Measurements from ENCODE around the gene ARHGAP4.

ARHGAP4 gene

DNA sequence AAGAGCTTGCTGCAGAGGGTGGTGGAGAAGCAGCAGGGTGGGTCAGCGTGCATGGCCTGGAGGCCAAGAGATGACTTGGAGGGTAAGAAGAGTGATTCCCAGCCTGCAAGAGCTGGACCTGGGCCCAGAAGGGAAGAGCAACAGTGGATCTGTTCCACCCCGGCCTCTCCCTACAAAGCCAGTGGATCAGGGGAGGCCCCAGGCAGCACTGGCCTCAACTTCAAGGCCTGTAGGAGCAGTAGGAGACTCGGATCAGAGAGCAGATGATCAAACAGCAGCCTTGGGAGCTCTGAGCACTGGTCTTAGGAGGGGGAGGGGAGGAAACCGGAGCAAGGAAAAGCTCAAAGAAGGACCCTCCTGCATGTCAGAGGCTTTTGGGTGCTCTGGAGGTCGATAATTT is 47.7 kb downstream of the ARHGAP4 start:
- no peak for DNase-seq

DNA sequence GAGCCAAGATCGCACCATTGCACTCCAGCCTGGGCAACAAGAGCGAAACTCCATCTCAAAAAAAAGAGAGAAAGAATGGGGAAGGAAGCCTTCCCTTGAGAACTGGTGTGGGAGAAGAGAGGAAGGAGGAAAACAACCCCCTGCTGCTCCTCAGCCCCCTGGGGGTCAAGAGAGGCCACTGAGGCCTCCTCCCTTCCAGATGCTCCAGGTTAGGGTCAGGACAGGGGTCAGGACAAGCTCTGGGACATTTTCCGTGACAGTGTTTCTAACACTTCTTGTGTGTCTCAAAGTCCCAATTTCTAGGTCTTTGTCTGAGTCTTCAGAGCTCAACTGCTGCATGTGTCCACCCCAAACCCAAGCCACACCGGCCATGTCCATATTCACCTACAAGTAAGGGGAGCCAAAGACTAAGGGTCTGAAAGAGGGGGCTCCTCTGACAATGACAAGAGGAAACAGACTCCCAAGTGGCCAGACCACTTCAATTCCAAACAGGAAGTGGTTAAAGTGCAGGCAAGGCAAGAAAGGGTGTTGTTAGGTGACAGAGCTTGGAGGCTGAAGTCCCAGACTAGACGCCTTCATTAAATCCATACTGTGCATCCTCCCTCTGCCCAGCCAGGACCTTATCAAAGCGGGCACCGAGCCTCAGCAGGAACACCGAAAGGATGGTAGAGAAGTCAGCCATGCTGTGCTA is 48.3 kb downstream of the ARHGAP4 start:
- no peak for DNase-seq

- no peak for DNase-seq
These were observed 50.0 kb downstream of the ARHGAP4 start for GRCh38 chrX:153876112-153876491.

DNA sequence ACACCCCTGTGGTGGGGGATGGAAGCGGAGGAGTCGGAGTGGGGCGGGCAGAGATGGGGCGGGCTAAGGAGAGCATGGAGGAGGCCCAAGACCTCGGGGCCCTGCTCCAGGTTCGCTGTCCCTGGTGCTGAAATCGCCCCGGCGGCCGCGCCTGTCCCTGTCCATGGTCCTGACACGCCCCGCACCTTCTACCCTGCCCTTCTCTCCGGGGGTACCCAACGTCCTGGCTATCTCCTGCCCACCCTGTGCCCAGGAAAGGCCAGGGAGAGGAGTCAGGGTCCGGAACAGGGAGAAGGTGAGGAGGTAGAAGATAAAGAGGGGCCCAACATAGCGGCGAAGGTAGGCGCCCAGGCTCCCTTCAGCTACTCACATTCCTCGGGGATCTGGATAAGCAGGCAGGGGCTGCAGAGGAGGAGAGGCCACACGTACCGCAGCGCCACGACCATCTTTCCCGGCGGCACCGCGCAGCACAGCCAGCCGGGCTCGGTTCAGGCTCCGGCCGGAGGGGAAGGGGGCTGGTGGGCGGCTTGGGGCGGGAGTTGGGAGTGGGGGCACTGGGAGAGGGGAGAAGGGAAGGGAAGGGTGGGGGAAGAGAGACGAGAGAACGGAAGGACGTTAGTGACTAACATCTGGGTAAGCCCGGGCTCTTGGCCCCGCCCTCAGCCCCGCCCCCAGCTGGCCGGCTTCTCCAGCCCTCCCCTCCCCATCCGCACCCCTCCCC is 50.5 kb downstream of the ARHGAP4 start:
- DNase-seq, result peak in 1 of 2 donors; percentile 6

- no peak for DNase-seq
These were observed 51.5 kb downstream of the ARHGAP4 start for GRCh38 chrX:153874366-153875125.

- no peak for DNase-seq
These were observed 52.0 kb downstream of the ARHGAP4 start for GRCh38 chrX:153874085-153874365.

DNA sequence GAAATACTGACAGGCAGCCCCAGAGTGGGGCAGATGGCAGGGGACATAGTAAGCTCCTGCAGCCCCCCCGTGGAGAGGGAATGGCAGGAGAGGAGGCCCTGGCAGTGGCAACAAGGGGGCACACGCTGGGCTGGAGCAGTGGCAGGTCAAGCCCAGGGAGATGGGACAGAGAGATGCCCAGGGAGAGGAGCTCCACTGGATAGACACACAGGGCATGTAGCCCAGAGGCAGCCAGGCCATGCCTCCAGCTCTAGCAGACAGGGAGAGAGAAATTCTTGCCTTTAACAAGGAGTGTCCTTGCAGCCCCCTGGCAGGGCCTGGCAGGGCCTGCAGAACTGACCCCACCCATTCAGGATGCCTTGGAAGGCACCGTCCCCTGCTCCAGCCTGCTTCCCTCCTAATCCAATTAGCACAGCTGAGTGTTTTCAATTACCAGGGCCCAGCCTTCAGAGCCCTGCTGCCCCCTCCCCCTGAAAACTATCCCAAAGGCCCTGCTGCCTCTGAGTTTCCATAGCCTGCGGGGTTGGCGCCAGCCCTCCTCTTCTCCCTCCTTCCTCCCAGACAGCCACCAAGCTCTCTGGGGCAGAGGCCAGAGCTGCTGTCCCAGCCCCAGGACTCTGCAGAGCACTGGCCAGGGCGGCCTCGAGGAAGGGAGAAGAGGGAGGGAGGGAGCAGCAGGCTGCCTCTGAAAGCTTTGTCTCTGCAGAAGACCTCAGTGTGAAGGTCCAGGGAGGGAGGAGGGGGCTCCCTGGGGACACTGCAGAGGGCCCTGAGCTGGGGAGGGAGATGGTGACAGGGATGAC is 52.6 kb downstream of the ARHGAP4 start:
- DNase-seq, result no peak

DNA sequence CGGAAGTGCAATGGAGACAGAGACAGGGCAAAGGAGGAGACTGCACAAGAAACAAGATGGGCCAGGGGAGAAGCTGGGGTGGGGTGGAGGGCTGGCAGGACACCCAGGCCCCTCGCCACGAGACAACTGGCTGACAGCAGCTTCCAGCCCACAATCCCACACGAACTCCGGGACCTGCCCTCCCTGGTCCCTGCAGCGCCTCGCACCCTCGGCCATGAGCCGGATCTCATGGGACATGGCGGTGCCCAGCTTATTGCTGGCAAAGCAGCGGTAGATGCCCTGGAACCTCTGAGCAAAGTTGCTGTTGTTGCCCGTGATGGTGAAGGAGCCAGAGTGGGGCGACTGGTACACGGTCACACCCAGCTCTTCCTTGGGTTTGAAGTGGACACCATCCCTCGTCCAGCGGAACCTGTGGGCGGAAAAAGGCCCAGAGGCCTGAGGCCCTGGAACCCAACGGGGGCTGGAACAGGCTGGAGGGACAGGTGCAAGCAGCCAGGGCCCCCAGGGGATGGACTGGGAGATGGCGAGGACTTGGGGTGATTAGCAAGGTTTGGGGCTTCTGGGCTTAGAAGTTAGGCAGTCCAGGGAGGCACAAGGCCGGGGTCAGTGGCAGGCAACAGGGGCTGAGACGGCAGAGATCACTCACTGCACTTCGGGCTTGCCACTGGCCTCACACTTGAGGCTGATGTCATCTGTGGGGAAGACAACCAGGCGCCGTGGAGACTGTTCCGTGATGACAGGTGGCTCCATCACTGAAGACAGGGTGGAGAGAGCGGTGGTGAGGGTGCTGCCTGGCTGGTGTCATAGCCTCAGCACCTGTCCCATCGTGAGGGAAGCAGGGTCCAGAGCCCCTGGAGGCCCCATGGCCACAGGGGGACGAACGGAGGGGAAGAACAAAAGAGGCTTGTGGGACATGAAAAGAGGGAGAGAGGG is 53.9 kb downstream of the ARHGAP4 start:
- no peak for DNase-seq

DNA sequence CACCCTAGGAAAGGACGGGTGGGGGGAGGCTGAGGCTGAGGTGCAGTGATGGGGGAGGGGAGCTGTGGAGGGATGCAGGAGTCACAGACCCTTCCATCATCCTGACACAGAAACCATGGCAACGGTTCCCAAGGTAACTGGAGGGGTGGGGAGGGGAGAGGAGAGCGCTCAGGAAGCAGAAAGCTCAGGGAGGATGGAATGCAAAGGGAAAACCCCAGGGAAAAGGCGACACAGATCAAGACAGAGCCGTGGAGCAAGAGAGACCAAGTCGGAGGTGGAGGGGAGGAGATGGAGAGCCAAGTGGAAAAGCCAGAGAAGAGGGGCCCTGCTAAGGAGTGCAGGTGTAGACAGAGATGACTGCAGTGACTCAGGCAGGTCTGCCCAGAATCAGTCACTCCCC is 54.6 kb downstream of the ARHGAP4 start:
- no peak for DNase-seq

GRCh38 chrX:153870791-153871360 is 55.2 kb downstream of the ARHGAP4 start:
- DNase-seq, result no peak

DNA sequence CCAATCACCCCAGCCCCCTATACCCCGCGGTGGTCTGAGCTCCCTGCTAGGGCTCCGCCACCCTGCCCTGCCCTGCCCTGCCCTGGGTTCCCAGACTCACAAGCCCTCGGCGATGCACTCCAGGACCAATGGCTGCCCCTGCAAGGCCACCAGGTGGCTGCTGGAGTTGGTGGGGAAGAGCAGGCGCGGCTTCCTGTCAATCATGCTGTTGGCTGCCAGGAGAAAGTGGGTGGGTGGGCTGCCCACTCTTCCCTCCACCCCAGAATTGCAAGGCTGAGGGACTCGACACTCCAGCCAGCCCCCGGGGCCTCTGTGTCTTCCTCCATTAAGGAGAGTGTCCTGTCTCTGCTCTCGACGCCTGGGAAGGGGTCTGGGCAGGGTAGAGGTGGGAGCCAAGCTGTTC is 55.8 kb downstream of the ARHGAP4 start:
- no peak for DNase-seq

- DNase-seq, result no peak
These were observed 56.4 kb downstream of the ARHGAP4 start for GRCh38 chrX:153869473-153870287.

DNA sequence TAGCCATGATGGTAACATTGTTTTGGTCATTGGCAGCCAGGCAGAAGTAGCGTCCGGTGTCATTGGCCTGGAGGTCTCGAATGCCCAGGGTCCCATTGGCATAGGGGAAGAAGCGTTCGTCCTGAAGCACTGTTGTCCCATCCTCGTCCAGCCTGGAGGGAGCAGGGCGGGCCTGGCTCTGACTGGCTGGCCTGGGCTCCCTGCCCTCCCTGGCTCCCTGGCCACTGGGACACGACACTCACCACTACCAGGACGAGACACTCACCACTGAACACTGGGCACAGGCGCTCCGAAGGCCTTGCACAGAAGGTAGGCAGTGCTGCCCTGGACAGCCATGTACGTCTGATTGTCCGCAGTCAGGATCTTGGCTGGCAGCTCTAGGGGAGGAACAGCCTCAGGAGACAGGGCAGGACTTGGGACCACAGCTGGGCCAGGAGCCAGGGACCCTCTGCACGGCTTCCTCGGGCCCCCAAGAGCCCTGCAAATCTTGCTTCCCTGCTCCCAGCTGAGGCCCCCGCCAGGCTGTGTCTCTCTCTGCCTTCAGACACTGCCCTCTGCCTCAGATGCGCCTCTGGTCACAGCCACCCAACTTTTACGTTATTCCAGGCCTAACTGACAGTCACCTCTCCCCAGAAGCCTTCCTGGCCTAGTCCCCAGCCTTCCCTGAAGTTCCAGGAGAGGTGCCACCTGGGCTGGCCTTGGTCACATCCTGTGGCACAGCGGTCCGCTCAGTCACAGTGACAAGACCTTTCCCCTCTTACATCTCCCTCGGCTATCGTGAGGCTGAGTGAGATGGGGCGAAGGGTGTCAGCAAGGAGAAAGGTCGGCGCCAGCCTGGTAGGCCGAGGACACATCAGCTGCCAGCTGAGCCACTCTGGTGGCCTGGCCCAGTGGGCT is 57.2 kb downstream of the ARHGAP4 start:
- no peak for DNase-seq

- DNase-seq, result no peak
These were observed 58.4 kb downstream of the ARHGAP4 start for GRCh38 chrX:153867671-153868070.

- DNase-seq, result no peak
These were observed 58.9 kb downstream of the ARHGAP4 start for GRCh38 chrX:153867139-153867538.

DNA sequence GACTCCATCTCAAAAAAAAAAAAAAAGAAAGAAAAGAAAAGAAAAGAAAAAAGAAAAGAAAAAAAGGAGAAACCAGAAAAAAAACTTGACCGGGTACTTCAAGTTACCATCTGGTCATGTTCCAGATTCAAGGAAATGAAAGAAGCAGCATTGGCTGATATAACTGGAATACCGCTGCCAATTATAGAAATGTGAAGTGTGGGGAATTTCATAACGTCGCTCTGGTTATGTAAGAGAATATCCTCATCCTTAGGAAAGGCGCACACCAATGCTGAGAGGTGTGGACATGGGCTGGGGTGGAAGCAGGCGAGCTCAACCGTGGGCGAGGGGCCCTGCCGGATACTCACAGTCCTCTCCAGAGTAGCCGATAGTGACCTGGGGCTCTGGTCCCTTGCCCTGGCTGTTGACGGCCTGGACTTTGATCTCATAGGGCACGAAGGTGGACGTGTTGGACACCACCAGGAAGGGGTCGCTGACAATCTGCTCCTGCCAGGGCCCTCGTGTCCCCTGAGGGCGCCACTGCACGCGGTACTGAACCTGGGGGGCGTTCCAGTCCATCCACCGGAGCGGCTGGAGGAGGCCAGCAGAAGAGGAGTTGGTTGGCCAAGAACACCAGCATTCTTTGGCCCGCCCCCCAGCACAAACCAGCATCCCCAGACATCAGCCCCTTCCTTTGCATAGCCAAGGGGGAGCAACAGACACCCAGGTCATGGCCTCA is 59.6 kb downstream of the ARHGAP4 start:
- DNase-seq, result no peak

DNA sequence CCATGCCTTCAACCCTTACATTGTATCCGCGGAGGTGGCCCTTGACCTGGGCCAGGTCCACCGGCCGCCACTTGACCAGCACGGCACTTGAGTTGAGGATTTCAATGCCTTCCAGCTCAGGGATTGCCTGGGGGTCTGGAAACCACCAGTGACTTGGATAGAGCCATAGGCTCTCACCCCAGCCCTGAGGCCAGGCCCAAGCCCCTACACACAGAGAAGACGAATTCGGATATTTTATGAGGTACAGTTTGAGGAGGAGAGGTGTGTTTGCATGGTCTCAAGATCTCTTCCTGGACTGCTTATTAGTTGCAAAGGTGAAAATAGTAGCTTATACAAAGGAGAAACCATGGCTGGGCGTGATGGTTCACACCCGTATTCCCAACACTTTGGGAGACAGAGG is 60.4 kb downstream of the ARHGAP4 start:
- DNase-seq, result no peak

DNA sequence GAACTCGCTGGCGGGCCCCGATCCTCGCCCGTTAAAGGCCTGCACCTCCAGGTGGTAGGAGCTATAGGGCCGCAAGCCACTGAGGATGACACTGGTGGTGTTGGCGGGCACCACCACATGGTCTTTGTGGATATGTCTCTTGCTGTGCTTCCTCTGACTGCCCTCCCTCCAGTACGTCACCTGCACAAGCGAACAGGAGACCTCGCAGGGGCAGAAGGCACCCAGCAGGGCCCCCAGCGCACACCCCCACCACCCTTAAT is 60.8 kb downstream of the ARHGAP4 start:
- no peak for DNase-seq

GRCh38 chrX:153864561-153865320 is 61.3 kb downstream of the ARHGAP4 start:
- DNase-seq, result no peak

All from hippocampal formation (tissue), 2 donors.